GM12878 (cell line): ENCODE measurements around the gene ATP13A1. TPM values are rescaled to one million over a fixed set of nuclear protein-coding genes. Genes with fewer than 3 reads are reported as not detected.

Source experiments
- ATAC-seq: fragments of 200-7000 bp; cut with Tn5 transposase; 3 replicates; pipeline ENCODE4 v1.9.1; 2020; ENCODE audit warnings: mild to moderate bottlenecking, moderate library complexity
- BruUV-seq: library from RNA; stranded (reverse); fragments of 400-500 nt; replicated peaks from 2 replicates; lab custom pipeline; 2021; lab: Mats Ljungman, UMichigan
- CTCF ChIA-PET: fragments of 300-600 bp; sonication (Branson Sonifier 250); formaldehyde crosslinking; extraction: SDS; loops from one replicate; lab custom pipeline; 2021; ENCODE audit warnings: inconsistent platforms; lab: Yijun Ruan, JAX
- POLR2A ChIA-PET: fragments of 350-600 bp; formaldehyde crosslinking; extraction: SDS; loops from one replicate; lab custom pipeline; 2021; ENCODE audit warnings: inconsistent platforms; lab: Charles Lee
- RAD21 ChIA-PET: fragments of 300-600 bp; sonication (Branson Sonifier 250); formaldehyde crosslinking; loops from one replicate; lab custom pipeline; 2023; ENCODE audit warnings: antibody characterized with exemption; ENCODE audit not compliant: unreplicated experiment; lab: Charles Lee
- SMC1A ChIA-PET: fragments of 300-600 bp; sonication (Branson Sonifier 250); formaldehyde crosslinking; loops from one replicate; lab custom pipeline; 2023; ENCODE audit not compliant: unreplicated experiment, uncharacterized antibody; lab: Charles Lee
- DNase-seq: peaks from one replicate; pipeline ENCODE4 v3.0.0-alpha.2; 2011; ENCODE audit warnings: low read depth, low spot score
- FAIRE-seq: peaks from 3 replicates; lab custom pipeline; 2011; peaks lifted over from hg19 to GRCh38; lab: Jason Lieb, UNC
- H2AFZ ChIP-seq: 2 replicates; pipeline ENCODE4 v1.6.0; 2011; ENCODE audit warnings: low read depth, low read length, control low read depth; ENCODE audit not compliant: control insufficient read depth
- H3K27ac ChIP-seq: 2 replicates; pipeline ENCODE4 v1.5.1; 2011; ENCODE audit warnings: control low read depth; ENCODE audit not compliant: control insufficient read depth, insufficient read depth
- H3K27me3 ChIP-seq, 2 experiments: replicated peaks in 1 of 2; 2 replicates each; pipeline versions ENCODE4 v1.6.0 to v1.6.1; 2011; ENCODE audit warnings: low read length in 1 of 2; ENCODE audit not compliant: control insufficient read depth in 2 of 2, insufficient read depth in 2 of 2
- H3K36me3 ChIP-seq, 2 experiments: 2 replicates each; pipeline ENCODE4 v1.5.1; 2011; ENCODE audit warnings: low read length in 1 of 2; ENCODE audit not compliant: control insufficient read depth in 2 of 2, insufficient read depth in 2 of 2
- H3K4me1 ChIP-seq: 2 replicates; pipeline ENCODE4 v1.6.1; 2011; ENCODE audit warnings: mild to moderate bottlenecking, low read length, moderate library complexity, mixed read lengths; ENCODE audit not compliant: control insufficient read depth, insufficient read depth
- H3K4me2 ChIP-seq: 2 replicates; pipeline ENCODE4 v1.6.0; 2011; ENCODE audit warnings: control low read depth; ENCODE audit not compliant: control insufficient read depth, insufficient read depth
- H3K4me3 ChIP-seq: fragments of 200-600 bp; sonication (generic); 2 replicates; pipeline ENCODE4 v1.5.1; 2016
- H3K79me2 ChIP-seq: 2 replicates; pipeline ENCODE4 v1.6.0; 2011; ENCODE audit warnings: low read length; ENCODE audit not compliant: control insufficient read depth, insufficient read depth
- H3K9ac ChIP-seq: 2 replicates; pipeline ENCODE4 v1.8.0; 2011; ENCODE audit warnings: low read length, control low read depth, mixed read lengths; ENCODE audit not compliant: control insufficient read depth, insufficient read depth
- H3K9me3 ChIP-seq: replicated peaks from 3 replicates; pipeline ENCODE4 v1.5.1; 2011; ENCODE audit warnings: mild to moderate bottlenecking, low read length; ENCODE audit not compliant: control insufficient read depth, insufficient read depth
- H4K20me1 ChIP-seq: 2 replicates; pipeline ENCODE4 v1.6.0; 2011; ENCODE audit not compliant: control insufficient read depth, insufficient read depth
- BACH1 ChIP-seq: fragments of 450-650 bp; IDR thresholded peaks from 2 replicates; pipeline ENCODE4 v1.6.1; 2017; ENCODE audit warnings: mild to moderate bottlenecking, borderline replicate concordance
- E4F1 ChIP-seq: fragments of 450-650 bp; IDR thresholded peaks from 2 replicates; pipeline ENCODE4 v1.6.1; 2018; ENCODE audit warnings: borderline replicate concordance, mild to moderate bottlenecking; ENCODE audit not compliant: partially characterized antibody
- HDGF ChIP-seq: fragments of 450-650 bp; IDR thresholded peaks from 2 replicates; pipeline ENCODE4 v1.6.1; 2016; ENCODE audit warnings: antibody characterized with exemption
- MAX ChIP-seq: IDR thresholded peaks from 2 replicates; pipeline ENCODE4 v1.6.1; 2012; ENCODE audit warnings: low read depth, low read length, improper control_type of control experiment
- POLR2A ChIP-seq: IDR thresholded peaks from 2 replicates; pipeline ENCODE4 v1.6.1; 2011; ENCODE audit warnings: low read depth, mild to moderate bottlenecking, low read length
- POLR2AphosphoS5 ChIP-seq: IDR thresholded peaks from 2 replicates; pipeline ENCODE4 v1.6.1; 2011; ENCODE audit warnings: mild to moderate bottlenecking, low read length, inconsistent platforms
- RELA ChIP-seq: fragments of 450-650 bp; IDR thresholded peaks from 2 replicates; pipeline ENCODE4 v1.8.0; 2014; ENCODE audit warnings: borderline replicate concordance; ENCODE audit not compliant: partially characterized antibody
- SMC3 ChIP-seq: IDR thresholded peaks from 2 replicates; pipeline ENCODE4 v1.6.1; 2011; ENCODE audit warnings: low read length, improper control_type of control experiment, borderline replicate concordance
- TCF3 ChIP-seq: IDR thresholded peaks from 2 replicates; pipeline ENCODE4 v1.6.1; 2012; ENCODE audit warnings: low read depth, mild to moderate bottlenecking, low read length, borderline replicate concordance; ENCODE audit not compliant: insufficient read depth
- WGBS: methylation state at CpG from one replicate; pipeline ENCODE4 v1.1.6; 2016; ENCODE audit warnings: low lambda C conversion rate; ENCODE audit not compliant: insufficient replicate concordance, insufficient coverage; ENCODE audit errors: missing lambda C conversion rate; 5-methylcytosine and 5-hydroxymethylcytosine counted together
- in situ Hi-C: fragments of 300-500 bp; cut with MboI; formaldehyde crosslinking; loops from 9 replicates; pipeline ENCODE4 v1.14.3; 2018; ENCODE audit warnings: mixed read lengths
- intact Hi-C: fragments of 100-400 bp; cut with micrococcal nuclease; formaldehyde crosslinking; loops from one replicate; pipeline ENCODE4 v1.14.2; 2022; ENCODE audit not compliant: unreplicated experiment
- polyA plus RNA-seq, 11 experiments: library from polyadenylated mRNA; depleted of rRNA in 4 of 11; unstranded in 6 of 11; stranded (reverse) in 5 of 11; fragments of >200 nt; fragmentation: Nextera tagmentation in 4 of 11; fragmentation: Illumina TruSeq in 1 of 11; extraction: Ambion mirVana in 4 of 11; extraction: Trizol in 1 of 11; gene quantifications; 1 replicate in 1 of 11; 2 replicates in 10 of 11; pipeline versions ENCODE4 v1.2.1 to v1.2.3, GENCODE V29; 2011 to 2016; ENCODE audit warnings: inconsistent platforms in 2 of 11, missing spikeins in 2 of 11, low read depth in 1 of 11
- total RNA-seq, 4 experiments: library from RNA; depleted of rRNA in 3 of 4; stranded (reverse); fragments of >200 nt in 3 of 4; fragmentation: Illumina TruSeq in 1 of 4; extraction: Trizol in 1 of 4; gene quantifications; 2 replicates each; pipeline versions ENCODE4 v1.2.1 to v1.2.3, GENCODE V29; 2013 to 2021

ATP13A1 gene
- total and polyA plus RNA-seq, 10 of the 15 experiments (the other 5 are each of a cell fraction or from before 2014, with no cell fraction given), result 0.37 to 91.0 (median 29.8) TPM

DNA sequence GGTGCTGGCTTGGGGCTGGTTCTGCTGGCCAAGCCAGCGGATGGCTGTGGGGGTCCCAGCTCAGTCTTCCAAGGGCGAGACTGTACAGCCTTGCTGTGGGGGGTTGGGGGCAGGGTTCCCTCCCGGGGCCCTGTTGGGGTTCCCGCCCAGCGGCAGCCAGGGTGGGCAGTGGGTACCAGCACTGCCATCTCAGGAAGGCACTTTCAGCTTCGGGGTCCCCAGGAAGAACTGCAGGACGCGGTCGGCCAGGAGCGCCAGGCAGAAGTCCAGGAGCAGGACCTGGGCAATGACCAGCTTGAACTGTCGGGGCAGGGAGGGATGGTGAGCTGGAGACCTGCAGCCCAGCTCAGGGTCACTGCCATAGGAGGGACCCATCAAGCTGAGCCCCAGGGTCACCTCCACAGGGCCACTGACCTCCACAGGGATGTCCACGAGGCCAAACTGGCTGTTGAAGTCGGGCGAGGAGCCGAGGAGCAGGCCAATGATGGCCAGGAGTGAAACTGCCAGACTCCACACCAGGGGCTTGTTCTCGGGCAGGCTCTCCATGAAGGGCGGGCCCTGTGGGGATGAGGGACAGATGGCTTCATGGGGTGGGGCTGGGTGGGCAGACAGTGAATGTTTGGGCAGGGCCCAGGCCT, 18.1 kb downstream of the ATP13A1 start:
- no peak for FAIRE-seq
- Histone ChIP-seq H3K4me3 (no peak overlapping the region), H3K9me3 (no peaks in the 10 kb centered on the region), H3K27ac (no peak overlapping the region), H3K27me3 (no peaks in the 10 kb centered on the region), H3K79me2 (peaks cover 19% of the 10 kb centered on the region), H3K36me3 (peaks cover 11 to 35% of the 10 kb centered on the region in 2 experiments), H2AFZ (no peak overlapping the region), H4K20me1 (no peaks in the 10 kb centered on the region), H3K9ac (no peak overlapping the region), H3K4me2 (no peak overlapping the region), H3K4me1 (peaks cover 4% of the 10 kb centered on the region)
- DNase-seq, result no peak
- CTCF ChIA-PET, result interaction anchor here (1.1 to 2.7 kb wide), 4 partner anchors 7 to 114 kb away, joined by 3 to 38 read pairs (median 4); no protein-coding TSS in a partner anchor
- in situ Hi-C loops, result no loop called here
- no peak for ATAC-seq
- RAD21 ChIA-PET, result no interaction called here
- BruUV-seq, result no TSS peak
- intact Hi-C loops, result no loop called here
- SMC1A ChIA-PET, result interaction anchor here (2.7 kb wide), 1 partner anchor 113 kb away, joined by 21 read pairs; no protein-coding TSS in a partner anchor
- 94% methylated on average over 17 of the region's 17 CpGs for WGBS
- TF ChIP-seq SMC3, result no peak
- peak; percentile 31; the same call in 1 of the 2 replicates for TF ChIP-seq POLR2A
- POLR2A ChIA-PET, result no interaction called here

DNA sequence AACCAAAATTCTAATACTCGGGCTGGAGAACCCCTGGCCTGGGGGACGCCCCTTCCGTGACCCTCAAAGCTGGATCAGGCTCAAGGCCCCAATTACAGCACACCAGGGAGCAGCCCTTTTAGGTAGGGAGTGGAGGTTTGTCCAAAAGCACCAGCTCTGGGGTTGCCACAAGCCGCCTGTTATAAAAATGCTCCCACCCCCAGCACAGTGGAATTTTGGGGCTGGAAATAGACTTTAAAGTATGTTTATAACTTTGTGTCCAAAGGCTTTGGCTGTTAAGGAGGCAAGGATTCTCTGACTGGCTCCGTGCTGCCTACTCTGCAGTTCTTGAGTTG, 19.5 kb downstream of the ATP13A1 start:
- no TSS peak for BruUV-seq
- SMC1A ChIA-PET, result interaction anchor here (0.8 to 2.7 kb wide), 4 partner anchors 16 to 112 kb away, joined by 3 to 21 read pairs (median 4); no protein-coding TSS in a partner anchor
- ATAC-seq (no peak), FAIRE-seq (no peak), DNase-seq (no peak)
- Histone ChIP-seq H3K9ac (peak overlapping the region; percentile 100), H3K36me3 (peaks cover 14 to 34% of the 10 kb centered on the region in 2 experiments; a peak in 3 of 4 replicates), H3K4me2 (peak overlapping the region; percentile 95; the same call in 1 of the 2 replicates), H3K27ac (peak overlapping the region; percentile 99), H4K20me1 (no peaks in the 10 kb centered on the region; the same call in 1 of the 2 replicates), H3K4me3 (peak overlapping the region; percentile 96), H3K4me1 (peaks cover 4% of the 10 kb centered on the region)
- POLR2A ChIA-PET, result interaction anchor here (1.2 kb wide), 1 partner anchor 18 kb away, joined by 10 read pairs; no protein-coding TSS in a partner anchor
- CTCF ChIA-PET, result interaction anchor here (0.6 to 2.7 kb wide), 17 partner anchors 8 to 128 kb away, joined by 3 to 38 read pairs (median 4); partner anchors contain the start of genes NDUFA13 and TSSK6
- 0 out of 2 replicates have a peak, but pooled peaks have one; percentile 3 for TF ChIP-seq HDGF
- no peak for TF ChIP-seq MAX
- TF ChIP-seq POLR2AphosphoS5, result no peak
- TF ChIP-seq BACH1, result 0 out of 2 replicates have a peak, but pooled peaks have one; percentile 32
- TF ChIP-seq TCF3, result no peak
- no peak for TF ChIP-seq E4F1
- TF ChIP-seq RELA, result peak; percentile 0
- TF ChIP-seq, all 136 proteins: peak for 3
- H2AFZ ChIP-seq, result no peak overlapping the region
- intact Hi-C loops (loop anchor here (5.0 kb wide), 2 partner anchors 87 to 277 kb away; no protein-coding TSS in a partner anchor), in situ Hi-C loops (loop anchor here (5.0 kb wide), 1 partner anchor 117 kb away; the partner anchor contains the start of gene YJEFN3)
- H3K27me3 ChIP-seq, result no peaks in the 10 kb centered on the region
- H3K79me2 ChIP-seq, result peaks cover 19% of the 10 kb centered on the region
- RAD21 ChIA-PET, result interaction anchor here (0.5 to 1.7 kb wide), 9 partner anchors 18 to 594 kb away, joined by 3 to 22 read pairs (median 4); partner anchors contain the start of gene ATP13A1
- 3% methylated on average over 5 of the region's 5 CpGs for WGBS
- no peaks in the 10 kb centered on the region for H3K9me3 ChIP-seq
